GM11168 (cell line): ENCODE measurements around the gene CHERP.
"Not testable (repeated sequence)": the region's sequence is repeated elsewhere in the genome, so short reads cannot be mapped to it uniquely, and the experiment has no call there.

Source experiments
- in situ Hi-C: fragments of 300-500 bp; cut with MboI; formaldehyde crosslinking; loops from one replicate; pipeline ENCODE4 v1.12.0; 2022; ENCODE audit warnings: low sequenced_read_pairs; ENCODE audit not compliant: unreplicated experiment

Gene CHERP

GRCh38 chr19:16496613-16496983 lies 45.6 kb downstream of the CHERP start:
- in situ Hi-C loops = no loop called here

- in situ Hi-C loops = no loop called here
These were observed 46.1 kb downstream of the CHERP start, which contains the start of the genes C19orf44 and CALR3 for GRCh38 chr19:16495982-16496612. Gene C19orf44 (plus strand): TSS chr19:16496394. CDS start chr19:16500793, 4,399 bp downstream. Gene CALR3 (minus strand): TSS chr19:16496167. CDS start chr19:16496129, 38 bp downstream.

- in situ Hi-C loops = not testable (repeated sequence)
These were observed 55.8 kb downstream of the CHERP start for GRCh38 chr19:16486476-16486875.

GRCh38 chr19:16482745-16483144 lies 59.5 kb downstream of the CHERP start:
- in situ Hi-C loops = no loop called here

- in situ Hi-C loops = no loop called here
These were observed 64.9 kb downstream of the CHERP start for GRCh38 chr19:16477311-16477710.

- in situ Hi-C loops = no loop called here
These were observed 65.8 kb downstream of the CHERP start for GRCh38 chr19:16476401-16476800.

GRCh38 chr19:16473875-16474392 lies 68.3 kb downstream of the CHERP start:
- in situ Hi-C loops = no loop called here

GRCh38 chr19:16472992-16473391 lies 69.2 kb downstream of the CHERP start:
- in situ Hi-C loops = no loop called here

- in situ Hi-C loops = not testable (repeated sequence)
These were observed 69.7 kb downstream of the CHERP start for GRCh38 chr19:16472559-16472899.

- in situ Hi-C loops = no loop called here
These were observed 71.1 kb downstream of the CHERP start for GRCh38 chr19:16470911-16471811.

GRCh38 chr19:16470541-16470910 lies 71.7 kb downstream of the CHERP start:
- in situ Hi-C loops = no loop called here
